Activated CD4-positive, alpha-beta T cell treated with anti-CD3 and anti-CD28 coated beads, Interleukin-10, Interleukin-2, amounts not matched to agents 100 ng/mL and 50 ng/mL, durations not matched to agents 16 hours and 8 hours (primary cell): Measurements from ENCODE around the gene PCBP2.

Source experiments
- DNase-seq: peaks from one replicate; pipeline ENCODE4 v3.0.0-alpha.2; 2020

The PCBP2 gene

DNA sequence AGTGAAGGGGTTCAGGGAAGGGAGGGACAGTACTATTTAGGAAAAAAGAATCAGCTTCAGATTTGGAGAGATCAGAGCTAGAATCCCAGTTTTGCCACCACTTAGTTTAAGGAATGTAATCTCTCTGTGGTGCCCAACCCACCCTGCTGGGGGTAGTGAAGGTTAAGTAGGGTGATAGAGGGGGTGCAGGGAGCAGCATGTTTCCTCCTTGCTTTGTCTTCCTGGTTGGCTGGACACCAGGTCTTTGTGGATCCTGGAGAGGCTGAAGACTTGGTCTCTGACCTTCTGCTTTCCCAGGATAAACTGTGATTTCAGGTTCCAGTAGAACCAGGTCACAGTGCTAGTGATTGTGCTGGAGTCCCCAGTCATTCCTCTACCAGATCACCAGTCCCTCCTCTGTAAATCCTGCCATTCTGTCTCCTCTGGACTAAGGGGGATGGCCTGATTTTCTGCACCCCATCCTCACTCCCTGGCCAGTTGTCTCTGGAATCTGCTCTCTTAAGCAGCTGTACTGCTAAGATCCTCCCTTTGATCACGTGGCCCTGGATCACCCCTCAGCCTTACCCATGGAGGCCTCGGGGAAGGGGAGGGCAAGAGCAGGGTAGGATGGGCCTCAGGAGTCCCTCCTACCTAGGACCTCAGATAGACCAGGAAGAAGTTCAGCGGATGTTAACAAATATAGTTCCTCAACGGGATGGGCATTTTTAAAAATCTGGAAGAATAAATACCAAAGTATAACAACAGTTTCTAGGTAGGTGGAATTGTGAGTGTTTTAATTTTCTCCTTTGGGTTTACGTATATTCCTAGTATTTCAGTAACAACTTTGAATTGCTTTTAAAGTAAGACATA is 44.2 kb downstream of the PCBP2 start:
- DNase-seq = no peak

DNA sequence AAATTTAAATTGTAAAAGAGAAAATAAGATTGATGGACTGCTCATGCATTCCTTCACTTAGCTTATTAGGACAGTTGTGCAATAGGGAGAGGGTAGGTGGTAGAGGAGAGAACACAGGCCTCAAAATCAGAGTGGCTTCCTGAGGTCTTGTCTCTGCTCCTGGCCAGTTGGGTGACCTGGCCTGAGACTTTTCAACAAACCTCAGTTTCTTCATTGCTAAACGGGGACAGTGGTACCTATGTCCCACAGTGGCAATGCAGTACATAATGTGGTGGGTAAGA is 44.8 kb downstream of the PCBP2 start:
- DNase-seq = no peak

DNA sequence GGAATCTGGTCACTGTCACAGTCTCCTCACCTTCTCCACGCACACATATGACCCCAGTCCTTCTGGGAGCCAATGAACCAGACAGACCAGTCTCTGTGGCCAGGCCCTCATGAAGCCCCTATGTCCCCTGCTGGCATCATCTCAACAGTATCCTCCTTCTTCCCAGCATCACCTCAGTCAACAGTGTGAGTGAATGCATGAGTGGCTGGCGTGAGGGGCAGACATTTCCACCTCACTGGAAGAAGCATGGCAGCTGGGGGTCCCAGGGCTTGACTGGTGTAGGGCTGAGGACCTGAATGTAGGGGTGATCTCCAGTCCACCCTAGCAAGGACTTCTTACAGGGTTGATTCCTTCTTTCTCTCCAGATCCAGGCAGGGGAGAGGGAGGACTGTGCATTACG is 45.6 kb downstream of the PCBP2 start:
- DNase-seq = no peak

DNA sequence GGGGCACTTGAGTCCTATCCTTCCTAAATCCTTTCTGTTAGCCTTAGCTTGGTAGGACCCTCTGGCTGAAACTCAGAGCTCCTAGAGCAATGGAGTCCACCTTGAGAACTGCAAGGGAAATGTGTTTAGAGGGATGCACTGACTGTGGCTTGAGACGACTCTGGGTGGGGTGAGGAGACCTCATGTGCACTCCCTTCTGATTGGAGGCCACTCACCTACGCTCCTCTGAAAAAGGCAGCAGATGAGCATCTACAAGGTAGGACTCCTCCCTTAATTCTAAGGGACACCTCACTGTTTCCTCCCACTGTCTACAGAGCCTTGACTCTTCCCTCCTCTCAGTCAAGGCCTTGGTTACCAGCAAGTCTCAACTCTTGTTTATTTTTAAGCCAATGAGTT is 46.3 kb downstream of the PCBP2 start:
- no peak for DNase-seq

DNA sequence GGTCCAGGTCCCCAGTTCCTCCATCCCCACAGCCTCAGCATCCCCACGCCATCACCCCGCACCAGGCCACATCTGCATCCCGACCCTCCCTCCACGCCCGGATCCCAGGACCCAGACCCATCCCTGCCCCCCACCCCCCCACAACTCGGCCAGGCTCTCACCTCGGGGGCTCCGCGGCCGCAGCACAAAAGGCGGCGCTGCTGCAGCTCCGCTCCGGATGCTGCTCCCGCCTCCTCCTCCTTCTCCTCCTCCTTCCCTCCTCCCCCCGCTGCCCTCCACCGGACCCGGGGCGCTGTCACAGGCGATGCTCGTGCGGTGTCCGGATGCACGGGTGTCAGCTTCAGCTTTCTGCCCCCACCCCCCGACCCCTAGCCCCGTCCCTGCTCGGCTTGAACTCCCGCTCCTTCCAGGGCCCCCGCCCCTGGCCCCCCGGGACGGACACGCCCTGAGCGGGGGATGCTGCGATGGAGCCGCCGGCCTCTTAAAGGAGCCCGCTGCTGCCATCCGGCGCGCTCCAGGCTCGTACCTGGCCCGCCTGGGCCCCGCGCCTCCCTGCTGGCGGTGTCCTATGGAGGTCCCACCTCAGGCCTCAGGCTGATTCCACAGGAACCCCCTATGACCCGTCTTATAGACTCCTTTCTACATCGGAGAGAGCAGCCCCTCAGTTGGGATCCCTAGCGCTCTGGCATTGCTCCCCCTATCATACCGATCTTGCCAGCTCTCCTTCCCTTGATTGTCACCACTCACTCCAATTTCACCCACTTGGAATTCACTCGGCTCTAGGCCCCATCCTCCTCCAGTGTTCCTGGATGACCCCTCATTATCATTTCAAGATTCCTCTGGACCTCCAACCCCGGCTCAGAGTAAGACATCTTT is 47.6 kb downstream of the PCBP2 start, which contains the start of gene MAP3K12:
TSS of gene MAP3K12 (minus strand) at position 193 of the 876 bp plus-strand sequence. CDS start 12,067 bp downstream, outside the sequence.
- peak; percentile 73 for DNase-seq

DNA sequence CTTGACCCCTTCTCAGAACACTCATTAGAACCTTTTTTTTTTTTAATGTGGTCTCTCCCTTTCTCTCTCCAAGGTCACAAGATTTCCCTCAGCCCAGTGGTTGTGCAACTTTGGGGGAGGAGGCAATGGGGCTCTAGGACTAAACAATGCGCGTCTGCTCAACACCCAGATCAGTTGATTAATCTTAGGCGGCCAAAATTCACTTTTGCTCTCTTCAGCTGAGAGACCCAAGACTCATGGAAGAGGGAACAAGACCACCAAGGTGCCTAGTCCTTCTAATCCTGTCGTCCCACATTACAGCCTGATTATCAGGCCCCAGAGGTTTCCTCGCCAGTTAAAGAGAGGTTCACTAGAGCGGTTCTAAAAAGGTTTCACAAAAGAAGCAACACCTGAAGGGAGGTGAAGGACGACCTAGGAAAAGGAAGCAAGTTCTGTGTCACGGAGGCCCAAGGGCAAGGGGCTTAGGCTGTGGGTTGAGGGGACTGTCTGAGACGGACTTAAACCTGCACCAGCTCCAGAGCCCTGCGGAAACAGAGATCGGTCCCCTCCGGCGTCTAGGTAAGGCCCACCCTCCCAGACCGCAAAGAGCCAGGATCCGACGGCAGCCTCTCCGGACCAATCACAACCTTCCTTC is 48.4 kb downstream of the PCBP2 start:
- DNase-seq = peak; percentile 44

DNA sequence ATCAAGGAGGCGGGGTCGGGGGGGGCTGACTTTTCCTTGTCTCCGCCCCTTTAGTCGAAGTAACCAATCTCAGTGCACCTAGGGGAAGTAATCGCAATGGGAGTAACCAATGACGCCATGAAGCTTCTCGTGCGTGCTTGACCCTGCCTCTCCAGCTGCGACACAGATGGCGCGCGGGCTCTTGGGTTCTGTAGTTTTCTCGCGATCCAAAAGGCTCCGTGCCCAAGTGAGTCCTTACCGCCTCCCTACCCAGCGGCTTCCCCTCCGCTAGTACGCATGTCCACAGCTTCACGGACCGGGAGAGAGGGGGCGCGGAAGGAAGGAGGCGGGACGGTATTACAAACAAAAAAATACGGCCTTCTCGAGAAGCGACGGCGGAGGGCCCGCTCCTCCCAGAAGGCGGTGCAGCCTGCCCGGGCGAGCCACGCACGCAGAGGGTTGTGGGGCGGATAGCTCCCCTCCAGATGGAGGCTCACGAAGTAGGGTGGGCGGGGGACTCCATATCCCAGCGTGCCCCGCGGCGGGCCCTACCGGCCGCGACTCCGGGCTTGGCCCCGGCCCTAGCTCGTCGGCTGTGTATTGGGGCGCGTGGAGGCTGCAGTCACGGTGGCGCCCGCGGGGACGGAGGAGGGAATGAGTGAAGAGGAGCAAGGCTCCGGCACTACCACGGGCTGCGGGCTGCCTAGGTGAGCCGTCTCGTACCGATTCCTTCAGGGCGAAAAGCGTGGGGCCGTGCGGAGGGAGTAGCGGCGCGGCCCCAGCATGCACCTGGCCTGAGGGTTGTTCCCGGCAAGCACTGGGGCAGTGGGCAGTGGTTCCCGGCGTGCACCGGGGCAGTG is 49.1 kb downstream of the PCBP2 start, which contains the start of gene TARBP2:
TSS of gene TARBP2 (plus strand) at position 508 of the 839 bp plus-strand sequence. CDS start at position 634, 126 bp downstream.
- peak; percentile 99 for DNase-seq

DNA sequence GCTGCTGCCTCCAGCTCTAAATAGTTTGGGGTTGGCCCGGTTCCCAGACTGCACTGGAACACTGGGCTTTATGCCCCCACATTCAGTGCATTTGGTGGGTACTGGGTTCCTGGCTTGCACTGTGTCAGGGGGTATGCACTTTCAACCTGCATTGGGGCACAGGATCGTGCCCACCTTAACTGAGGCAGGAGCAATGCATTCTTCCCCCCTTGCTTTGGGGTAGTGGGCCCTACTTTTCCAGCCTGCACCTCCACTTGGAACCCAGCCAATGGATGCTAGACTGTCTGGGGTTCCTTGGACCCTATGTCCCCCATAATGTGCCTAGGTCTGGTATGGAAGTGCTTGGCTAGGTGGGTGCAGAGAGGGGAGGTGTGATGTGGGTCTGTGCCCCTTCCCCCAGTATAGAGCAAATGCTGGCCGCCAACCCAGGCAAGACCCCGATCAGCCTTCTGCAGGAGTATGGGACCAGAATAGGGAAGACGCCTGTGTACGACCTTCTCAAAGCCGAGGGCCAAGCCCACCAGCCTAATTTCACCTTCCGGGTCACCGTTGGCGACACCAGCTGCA is 49.8 kb downstream of the PCBP2 start:
- no peak for DNase-seq

DNA sequence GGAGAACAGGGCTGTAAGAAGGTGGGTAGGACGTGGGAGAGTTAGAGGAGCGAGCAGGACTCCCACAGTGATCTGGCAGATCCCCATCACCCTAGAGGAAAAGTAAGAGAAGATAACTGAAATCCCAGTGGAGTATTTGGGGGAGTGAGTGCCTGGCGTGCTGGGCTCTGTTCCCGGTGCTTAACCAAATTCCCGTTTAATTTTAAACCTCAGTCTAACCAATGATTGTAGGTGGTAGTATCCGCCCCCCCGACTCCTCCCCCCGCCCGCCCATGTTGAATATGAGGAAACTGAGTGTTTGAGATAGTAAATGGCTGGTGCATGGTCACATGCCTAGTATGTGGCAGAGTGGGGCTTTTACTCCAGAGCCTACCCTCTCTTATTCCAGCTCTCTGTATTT is 50.4 kb downstream of the PCBP2 start:
- DNase-seq = no peak

DNA sequence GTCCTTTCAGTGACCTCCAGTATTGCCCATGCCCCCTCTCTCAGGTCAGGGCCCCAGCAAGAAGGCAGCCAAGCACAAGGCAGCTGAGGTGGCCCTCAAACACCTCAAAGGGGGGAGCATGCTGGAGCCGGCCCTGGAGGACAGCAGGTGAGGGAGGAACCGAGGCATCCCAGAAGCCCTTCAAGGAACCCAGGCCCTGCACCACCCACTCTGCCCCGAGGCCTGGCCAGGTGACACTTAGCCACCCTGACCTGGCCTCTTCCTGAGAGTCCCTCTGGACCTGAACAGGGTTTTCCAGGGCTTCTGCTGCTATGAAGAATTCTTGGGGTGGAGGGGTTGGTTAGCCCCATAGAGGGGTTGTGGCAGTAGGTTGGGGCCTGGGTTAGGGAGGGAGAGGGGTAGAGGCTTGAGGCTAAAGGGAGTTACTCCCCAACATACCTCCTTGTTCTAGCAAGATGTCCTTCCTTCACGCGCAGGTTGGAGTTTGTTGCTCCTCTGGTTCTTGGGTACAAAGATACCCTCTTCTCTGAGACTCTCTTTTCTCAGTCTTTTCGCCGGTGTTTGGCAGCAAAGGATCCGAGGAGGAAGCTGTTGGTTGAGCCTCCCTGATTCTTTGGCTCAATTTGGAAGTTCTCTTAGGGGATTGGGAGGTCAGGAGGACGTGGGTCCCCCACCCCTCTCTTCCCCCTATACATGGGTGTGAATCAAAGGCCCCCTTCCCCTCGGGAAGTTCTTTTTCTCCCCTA is 51.3 kb downstream of the PCBP2 start:
- no peak for DNase-seq

DNA sequence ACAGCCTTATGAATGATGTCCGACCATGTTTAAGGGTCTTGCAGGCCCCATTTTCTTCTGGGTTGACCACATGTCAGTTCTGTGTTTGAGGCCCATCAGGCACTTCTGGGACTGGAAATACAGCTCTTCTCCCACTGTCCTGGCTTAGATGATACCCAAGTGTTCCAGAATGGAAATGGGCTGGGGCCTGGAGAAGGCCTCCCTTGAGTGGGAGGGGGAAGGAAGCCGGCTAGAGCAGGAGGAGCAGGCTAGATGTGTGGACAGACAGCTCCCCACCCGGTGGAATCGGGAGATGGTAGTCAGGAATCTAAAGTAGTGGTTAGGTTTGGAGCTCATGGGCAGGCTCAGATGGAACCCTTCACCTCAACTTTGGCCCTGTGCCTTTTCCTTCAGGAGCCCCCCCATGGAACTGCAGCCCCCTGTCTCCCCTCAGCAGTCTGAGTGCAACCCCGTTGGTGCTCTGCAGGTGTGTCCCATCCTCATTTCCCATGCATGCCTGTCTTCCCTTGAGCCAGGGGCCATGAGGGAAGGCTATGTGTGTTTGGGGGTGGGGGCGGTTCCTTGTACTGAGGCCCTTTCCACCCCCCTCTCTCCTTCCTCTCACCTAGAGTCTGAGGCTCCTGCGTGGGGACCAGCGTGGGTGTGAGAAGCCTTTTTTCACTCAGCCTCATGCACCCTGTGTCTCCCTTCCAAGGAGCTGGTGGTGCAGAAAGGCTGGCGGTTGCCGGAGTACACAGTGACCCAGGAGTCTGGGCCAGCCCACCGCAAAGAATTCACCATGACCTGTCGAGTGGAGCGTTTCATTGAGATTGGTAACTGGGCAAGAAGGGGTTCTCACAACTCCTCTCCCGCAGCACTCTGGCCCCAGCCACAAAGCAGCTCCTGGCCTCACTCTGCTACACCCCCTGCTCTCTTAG is 52.4 kb downstream of the PCBP2 start:
- DNase-seq = no peak

DNA sequence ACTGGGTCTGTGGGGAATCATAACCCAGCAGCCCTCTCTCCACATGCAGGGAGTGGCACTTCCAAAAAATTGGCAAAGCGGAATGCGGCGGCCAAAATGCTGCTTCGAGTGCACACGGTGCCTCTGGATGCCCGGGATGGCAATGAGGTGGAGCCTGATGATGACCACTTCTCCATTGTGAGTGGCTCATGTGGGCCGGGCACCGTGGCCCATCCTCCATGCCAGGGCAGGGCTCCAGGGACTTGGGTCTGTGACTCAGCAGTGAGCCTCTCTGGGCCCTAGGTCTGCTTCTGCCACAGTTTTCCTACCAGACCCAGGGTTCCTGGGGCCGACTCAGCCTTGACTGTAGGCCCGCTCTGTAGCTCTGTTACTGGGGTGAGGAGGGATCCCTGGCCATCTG is 53.2 kb downstream of the PCBP2 start:
- no peak for DNase-seq

DNA sequence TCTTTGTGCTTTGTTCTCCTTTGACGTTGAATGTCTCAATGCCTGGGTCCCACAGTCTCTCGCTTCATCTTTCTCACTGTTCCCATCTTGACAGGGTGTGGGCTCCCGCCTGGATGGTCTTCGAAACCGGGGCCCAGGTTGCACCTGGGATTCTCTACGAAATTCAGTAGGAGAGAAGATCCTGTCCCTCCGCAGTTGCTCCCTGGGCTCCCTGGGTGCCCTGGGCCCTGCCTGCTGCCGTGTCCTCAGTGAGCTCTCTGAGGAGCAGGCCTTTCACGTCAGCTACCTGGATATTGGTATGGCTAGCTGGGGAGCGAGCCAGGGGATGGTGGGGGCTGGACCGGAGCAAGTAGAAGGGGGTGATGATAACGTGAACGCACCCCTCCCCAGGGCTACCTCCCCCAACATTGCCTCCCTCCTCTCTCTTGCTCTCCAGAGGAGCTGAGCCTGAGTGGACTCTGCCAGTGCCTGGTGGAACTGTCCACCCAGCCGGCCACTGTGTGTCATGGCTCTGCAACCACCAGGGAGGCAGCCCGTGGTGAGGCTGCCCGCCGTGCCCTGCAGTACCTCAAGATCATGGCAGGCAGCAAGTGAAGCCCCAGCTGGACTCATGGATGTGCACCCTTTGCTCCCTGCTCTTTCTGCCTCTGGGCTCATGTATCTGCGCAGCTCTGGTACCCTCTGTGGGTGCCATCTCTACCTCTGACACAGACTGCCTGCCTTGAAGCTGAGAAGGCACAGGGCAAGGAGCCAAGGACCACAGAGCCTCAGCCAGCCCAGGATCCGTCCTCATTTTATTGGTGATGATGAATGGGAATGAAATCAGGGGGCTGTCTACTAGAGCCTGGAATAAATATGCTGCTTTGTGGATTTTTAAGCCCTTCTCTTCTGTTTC is 53.9 kb downstream of the PCBP2 start:
- no peak for DNase-seq

DNA sequence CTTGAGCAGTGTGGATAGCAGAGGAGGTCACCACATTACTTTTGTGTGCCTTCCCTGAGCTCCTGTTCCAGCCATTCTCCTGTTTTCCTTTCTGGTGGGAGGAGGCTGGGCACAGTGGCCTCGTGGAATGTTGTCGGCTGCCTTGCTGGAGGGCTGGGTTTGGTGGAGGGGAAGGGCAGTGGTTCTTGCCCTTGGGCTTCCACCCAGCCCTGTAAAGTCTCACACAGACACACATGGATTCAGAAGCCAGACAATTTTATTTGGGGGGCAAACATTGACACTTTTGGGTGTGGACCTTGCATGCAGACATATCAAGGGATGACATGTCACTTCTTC is 54.5 kb downstream of the PCBP2 start:
- DNase-seq = no peak

DNA sequence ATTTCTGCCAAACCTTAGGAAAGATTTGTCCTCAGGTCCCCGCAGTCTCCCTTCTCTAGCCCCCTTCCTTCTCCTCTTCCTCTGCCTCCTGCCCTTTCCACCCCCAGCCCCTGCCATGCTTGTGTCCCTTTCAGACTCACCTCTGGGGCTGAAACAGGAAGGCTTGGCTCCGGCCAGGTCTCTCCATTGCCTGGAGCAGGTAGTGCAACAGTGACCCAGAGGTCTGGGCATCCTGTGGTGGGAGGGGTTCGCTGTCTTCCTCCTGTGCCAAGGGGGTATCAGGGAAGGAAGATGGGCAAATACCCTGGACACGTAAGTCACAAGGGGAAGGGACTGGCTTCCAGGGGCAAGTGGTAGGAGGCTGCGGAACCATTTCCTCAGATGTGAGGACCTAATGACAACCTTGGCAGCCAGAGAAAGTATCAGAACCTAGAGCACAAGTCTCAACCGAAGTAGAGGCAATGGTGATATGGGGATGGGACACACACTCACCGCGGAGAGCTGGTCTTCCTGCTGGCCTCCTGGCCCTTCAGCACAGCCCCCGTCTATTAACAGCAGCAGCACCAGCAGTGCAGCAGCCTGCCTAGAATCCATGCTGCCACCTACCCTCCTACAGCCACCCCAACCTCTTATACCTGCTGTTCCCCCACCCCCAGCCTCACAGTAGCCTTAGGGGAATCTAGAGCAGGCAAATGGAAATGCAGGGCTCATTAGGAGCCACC is 55.1 kb downstream of the PCBP2 start, which contains the start of gene NPFF:
TSS of gene NPFF (minus strand) at position 604 of the 722 bp plus-strand sequence. CDS start at position 594, 10 bp downstream.
- no peak for DNase-seq

DNA sequence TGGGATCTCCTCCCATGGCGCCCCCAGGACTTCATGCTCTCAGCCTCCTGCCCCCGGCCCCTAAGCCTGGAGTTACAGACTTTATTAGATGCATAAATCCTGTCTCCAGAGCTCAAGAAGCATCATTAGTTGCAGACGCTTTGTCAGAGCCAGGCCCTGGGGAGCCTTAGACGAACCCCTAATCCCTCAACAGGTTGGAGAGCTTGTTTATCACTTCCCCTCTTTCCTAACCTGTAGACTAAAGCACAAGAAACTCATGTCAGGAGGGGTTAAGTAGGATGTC is 55.6 kb downstream of the PCBP2 start:
- no peak for DNase-seq

DNA sequence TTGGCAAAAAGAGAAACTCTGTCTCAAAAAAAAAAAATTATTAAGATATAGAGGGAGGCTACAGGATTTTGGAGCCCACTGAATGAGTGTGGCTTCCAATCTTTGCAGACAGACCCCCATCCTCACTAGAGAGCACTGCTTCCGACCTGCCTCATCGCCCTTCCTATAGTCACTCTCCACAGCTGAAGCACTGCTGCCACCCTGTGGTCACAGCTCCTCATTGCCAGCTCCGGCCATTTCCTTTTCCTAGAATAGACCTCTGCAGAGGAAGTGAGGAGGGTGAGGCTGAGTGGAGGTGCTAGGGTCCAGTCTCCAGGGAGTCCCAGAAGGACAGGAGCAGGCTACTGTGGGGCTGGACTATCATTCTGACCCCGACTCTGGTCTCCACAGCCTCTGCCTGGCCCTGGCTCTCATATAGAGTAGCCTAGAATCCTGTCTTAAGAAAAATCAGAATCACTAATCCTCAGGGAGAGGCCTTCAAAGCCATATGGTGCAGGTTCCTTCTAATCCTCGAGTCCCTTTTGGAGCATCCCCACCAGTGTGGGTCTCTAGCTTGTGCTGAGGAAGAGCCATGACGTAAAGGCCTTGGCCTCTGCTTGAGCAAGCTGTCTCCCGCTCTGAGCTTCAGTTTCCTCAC is 56.8 kb downstream of the PCBP2 start:
- peak; percentile 90 for DNase-seq

DNA sequence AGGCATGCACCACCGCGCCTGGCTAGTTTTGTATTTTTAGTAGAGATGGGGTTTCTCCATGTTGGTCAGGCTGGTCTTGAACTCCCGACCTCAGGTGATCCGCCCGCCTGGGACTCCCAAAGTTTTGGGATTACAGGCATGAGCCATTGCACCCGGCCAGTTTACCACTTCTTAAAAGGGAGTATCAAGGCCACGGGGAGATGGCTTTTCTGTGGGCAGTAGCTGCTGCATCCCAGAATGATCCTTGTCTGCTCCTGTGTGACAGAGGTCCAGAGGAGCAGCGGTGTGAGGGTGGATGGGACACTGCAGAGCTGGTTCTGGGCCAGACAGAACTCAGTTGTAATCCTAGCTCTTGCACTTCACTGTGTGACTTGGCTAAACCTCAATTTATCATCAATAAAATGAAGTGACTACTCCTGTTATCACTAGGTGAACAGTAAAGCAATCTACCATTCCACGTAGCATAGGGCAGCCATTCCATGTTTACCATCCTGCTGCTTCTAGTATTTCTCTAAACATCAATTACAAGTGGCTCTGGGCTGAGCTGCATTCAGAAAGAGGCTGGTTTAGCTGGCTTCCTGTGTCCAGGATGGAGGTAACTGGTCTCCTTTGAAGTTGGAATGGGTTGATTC is 58.4 kb downstream of the PCBP2 start:
- DNase-seq = no peak
